Measurements from ENCODE around the gene BCL2L12. TPM values are rescaled to one million over a fixed set of nuclear protein-coding genes. Genes with fewer than 3 reads are reported as not detected.
"Not testable (repeated sequence)": the region's sequence is repeated elsewhere in the genome, so short reads cannot be mapped to it uniquely, and the experiment has no call there.

Gene BCL2L12, protein sequence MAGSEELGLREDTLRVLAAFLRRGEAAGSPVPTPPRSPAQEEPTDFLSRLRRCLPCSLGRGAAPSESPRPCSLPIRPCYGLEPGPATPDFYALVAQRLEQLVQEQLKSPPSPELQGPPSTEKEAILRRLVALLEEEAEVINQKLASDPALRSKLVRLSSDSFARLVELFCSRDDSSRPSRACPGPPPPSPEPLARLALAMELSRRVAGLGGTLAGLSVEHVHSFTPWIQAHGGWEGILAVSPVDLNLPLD
- total RNA-seq, result 14.7 TPM

DNA sequence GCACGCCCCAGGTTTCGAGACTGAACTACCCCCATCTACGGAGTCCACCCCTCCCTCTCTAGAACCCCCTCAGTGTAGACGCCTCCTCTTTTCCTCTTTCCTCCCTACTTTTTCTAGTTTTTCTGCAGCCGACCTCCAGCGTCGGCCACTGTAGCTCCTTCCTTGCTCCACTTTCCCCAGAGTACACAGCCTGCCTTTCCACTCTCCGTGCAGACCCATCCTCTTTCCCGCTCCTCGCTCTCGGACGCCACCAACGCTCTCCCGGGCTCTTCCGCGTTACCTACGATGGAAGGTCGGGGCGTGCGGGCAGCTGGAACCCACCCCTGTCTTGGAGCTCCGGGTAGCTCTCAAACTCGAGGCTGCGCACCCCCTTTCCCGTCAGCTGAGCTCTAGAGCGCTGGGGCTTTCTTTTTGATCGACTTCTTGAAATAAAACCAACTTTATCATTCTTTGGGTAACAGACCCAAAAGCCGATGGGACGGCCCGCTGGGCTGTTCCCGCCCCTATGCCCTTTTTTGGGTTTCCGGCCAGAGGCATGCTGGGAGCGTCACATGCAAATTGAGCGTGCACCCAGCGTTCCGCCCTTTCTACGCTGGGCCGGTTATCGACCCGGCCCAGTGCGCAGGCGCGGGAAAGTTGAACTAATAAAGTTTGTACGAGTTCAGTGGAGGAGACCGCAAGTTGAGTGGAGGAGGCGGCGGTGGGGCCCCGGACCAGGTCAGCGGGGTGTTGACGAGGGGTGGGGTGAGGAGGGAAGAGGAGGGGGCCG is at the start of gene BCL2L12, which contains the start of gene IRF3:
BCL2L12 (plus strand) TSS at position 583 of the 769 bp plus-strand sequence. CDS start 760 bp downstream, outside the sequence.
IRF3 (minus strand) TSS at position 507 of the 769 bp plus-strand sequence. CDS start 1,019 bp downstream, outside the sequence.
- peaks cover 0 to 24% of the 10 kb centered on the region in 2 donors for H3K36me3 ChIP-seq
- no peaks in the 10 kb centered on the region for H3K27me3 ChIP-seq
- H3K4me3 ChIP-seq, result peak within 1 kb of the TSS; percentile 68 to 73
- intact Hi-C loops (cut with DNase I), result loop anchor here (10.0 kb wide), 1 partner anchor 171 kb away; the partner anchor contains the start of gene RPS11
- H3K27ac ChIP-seq, result peak within 1 kb of the TSS; percentile 89
- no peaks in the 10 kb centered on the region for H3K9me3 ChIP-seq
- H3K4me1 ChIP-seq, result peaks cover 22% of the 10 kb centered on the region
- peak; percentile 99 to 100 for TF ChIP-seq POLR2AphosphoS5 (IDR thresholded peaks at IDR 0.05; ENCODE audit: insufficient read depth in 1 of 2, low read depth in 1 of 2)
- TF ChIP-seq POLR2A (IDR thresholded peaks at IDR 0.05), result peak in 1 of 2 donors; percentile 85
- TF ChIP-seq, protein P1, sequence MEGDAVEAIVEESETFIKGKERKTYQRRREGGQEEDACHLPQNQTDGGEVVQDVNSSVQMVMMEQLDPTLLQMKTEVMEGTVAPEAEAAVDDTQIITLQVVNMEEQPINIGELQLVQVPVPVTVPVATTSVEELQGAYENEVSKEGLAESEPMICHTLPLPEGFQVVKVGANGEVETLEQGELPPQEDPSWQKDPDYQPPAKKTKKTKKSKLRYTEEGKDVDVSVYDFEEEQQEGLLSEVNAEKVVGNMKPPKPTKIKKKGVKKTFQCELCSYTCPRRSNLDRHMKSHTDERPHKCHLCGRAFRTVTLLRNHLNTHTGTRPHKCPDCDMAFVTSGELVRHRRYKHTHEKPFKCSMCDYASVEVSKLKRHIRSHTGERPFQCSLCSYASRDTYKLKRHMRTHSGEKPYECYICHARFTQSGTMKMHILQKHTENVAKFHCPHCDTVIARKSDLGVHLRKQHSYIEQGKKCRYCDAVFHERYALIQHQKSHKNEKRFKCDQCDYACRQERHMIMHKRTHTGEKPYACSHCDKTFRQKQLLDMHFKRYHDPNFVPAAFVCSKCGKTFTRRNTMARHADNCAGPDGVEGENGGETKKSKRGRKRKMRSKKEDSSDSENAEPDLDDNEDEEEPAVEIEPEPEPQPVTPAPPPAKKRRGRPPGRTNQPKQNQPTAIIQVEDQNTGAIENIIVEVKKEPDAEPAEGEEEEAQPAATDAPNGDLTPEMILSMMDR (IDR thresholded peaks at IDR 0.05), result no peak
- peak; percentile 98 for DNase-seq (ENCODE audit: extremely low spot score in 2 of 2)

- TF ChIP-seq, protein P1 (IDR thresholded peaks at IDR 0.05), result no peak
- TF ChIP-seq POLR2A (IDR thresholded peaks at IDR 0.05), result no peak
- TF ChIP-seq POLR2AphosphoS5 (IDR thresholded peaks at IDR 0.05; ENCODE audit: insufficient read depth in 1 of 2, low read depth in 1 of 2), result no peak
- no peak for DNase-seq (ENCODE audit: extremely low spot score in 2 of 2)
- Histone ChIP-seq H3K4me3 (no peak overlapping the region), H3K27ac (no peak overlapping the region), H3K27me3 (no peaks in the 10 kb centered on the region), H3K4me1 (peaks cover 16% of the 10 kb centered on the region), H3K36me3 (peaks cover 0 to 62% of the 10 kb centered on the region in 2 donors), H3K9me3 (no peaks in the 10 kb centered on the region)
- intact Hi-C loops (cut with DNase I), result no loop called here
Measured at GRCh38 chr19:49616532-49616931, 49.2 kb upstream of the BCL2L12 start.

GRCh38 chr19:49616945-49617344 is 48.8 kb upstream of the BCL2L12 start:
- TF ChIP-seq, protein P1 (IDR thresholded peaks at IDR 0.05), result no peak
- TF ChIP-seq POLR2A (IDR thresholded peaks at IDR 0.05) (no peak), POLR2AphosphoS5 (IDR thresholded peaks at IDR 0.05; ENCODE audit: insufficient read depth in 1 of 2, low read depth in 1 of 2) (no peak)
- Histone ChIP-seq H3K36me3 (peaks cover 0 to 66% of the 10 kb centered on the region in 2 donors), H3K9me3 (no peaks in the 10 kb centered on the region), H3K27ac (no peak overlapping the region), H3K4me1 (peaks cover 16% of the 10 kb centered on the region), H3K4me3 (no peak overlapping the region), H3K27me3 (no peaks in the 10 kb centered on the region)
- DNase-seq (ENCODE audit: extremely low spot score in 2 of 2), result no peak
- intact Hi-C loops (cut with DNase I), result no loop called here

DNA sequence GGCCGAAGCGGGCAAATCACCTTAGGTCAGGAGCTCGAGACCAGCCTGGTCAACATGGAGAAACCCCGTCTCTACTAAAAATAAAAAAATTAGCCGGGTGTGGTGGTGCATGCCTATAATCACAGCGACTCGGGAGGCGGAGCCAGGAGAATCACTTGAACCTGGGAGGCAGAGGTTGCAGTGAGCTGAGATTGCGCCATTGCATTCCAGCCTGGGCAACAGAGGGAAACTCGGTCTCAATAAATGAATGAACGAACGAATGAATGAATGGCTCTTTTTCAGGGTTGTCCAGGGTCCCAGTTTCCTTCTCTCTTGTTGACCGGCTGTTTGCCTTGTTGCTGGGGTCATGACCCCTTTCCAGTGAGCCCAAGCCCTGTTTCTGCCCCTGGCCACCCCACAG is 47.9 kb upstream of the BCL2L12 start:
- H3K9me3 ChIP-seq; intact Hi-C loops (cut with DNase I); H3K27ac ChIP-seq; H3K27me3 ChIP-seq; DNase-seq (ENCODE audit: extremely low spot score in 2 of 2); H3K4me3 ChIP-seq: not testable (repeated sequence)
- Histone ChIP-seq H3K36me3 (peaks cover 0 to 68% of the 10 kb centered on the region in 2 donors), H3K4me1 (peaks cover 16% of the 10 kb centered on the region)

DNA sequence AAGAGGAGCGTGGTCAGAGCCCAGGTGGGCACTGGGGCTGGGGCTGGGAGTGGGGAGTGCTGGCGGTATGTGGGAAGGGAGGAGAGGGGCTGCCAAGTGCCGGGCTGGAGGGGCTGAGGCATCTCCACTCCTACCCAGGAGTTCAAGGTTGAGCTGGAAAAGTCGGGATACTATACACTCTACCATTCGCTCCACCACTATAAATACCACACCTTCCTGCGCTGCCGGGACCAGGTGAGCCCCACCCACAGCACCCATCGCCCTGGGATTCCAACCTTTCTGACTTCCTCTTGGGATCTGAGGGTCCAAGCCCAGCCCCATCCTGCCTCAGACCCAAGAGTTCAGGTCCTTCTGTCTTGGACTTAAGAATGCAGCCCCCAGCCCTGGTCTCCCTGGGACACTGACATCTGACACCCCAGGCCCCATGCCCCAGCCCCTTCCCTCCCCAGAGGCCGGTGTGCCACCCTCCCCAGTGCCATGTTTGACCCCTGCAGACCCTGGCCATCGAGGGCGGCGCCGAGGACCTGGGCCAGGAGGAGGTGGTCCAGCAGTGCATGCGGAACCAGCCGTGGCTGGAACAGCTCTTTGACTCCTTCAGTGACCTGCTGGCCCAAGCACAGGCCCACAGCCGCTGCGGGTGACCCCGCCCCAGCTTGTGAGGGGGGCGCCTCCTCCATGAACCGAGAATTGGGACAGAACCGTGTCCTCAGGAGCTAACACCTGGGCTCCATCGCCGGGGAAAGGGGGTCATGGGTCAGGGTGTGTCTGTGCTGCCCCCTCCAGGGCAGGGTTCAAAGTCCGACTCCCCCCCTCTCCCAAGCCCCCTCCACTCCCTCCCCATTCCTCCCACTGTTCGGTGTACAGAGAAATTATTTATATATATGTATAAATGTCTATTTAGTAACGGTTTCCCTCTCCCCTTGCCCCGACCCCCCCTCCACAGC is 40.5 kb upstream of the BCL2L12 start:
- no peak overlapping the region for H3K27ac ChIP-seq
- no peak for DNase-seq (ENCODE audit: extremely low spot score in 2 of 2)
- TF ChIP-seq, protein P1 (IDR thresholded peaks at IDR 0.05), result no peak
- TF ChIP-seq POLR2A (IDR thresholded peaks at IDR 0.05) (no peak), POLR2AphosphoS5 (IDR thresholded peaks at IDR 0.05; ENCODE audit: insufficient read depth in 1 of 2, low read depth in 1 of 2) (no peak)
- H3K9me3 ChIP-seq, result no peaks in the 10 kb centered on the region
- intact Hi-C loops (cut with DNase I), result no loop called here
- no peaks in the 10 kb centered on the region for H3K4me1 ChIP-seq
- peaks cover 0 to 33% of the 10 kb centered on the region in 2 donors for H3K36me3 ChIP-seq
- no peaks in the 10 kb centered on the region for H3K27me3 ChIP-seq
- H3K4me3 ChIP-seq, result no peak overlapping the region

Measured in vagina (tissue), 2 donors.